ENCODE data around the gene TBC1D13. TPM values are rescaled to one million over a fixed set of nuclear protein-coding genes. Genes with fewer than 3 reads are reported as not detected.

TBC1D13 gene
- total and polyA plus RNA-seq, 10 of the 15 experiments (the other 5 are each of a cell fraction or from before 2014, with no cell fraction given): 3.0 to 23.1 (median 16.5) TPM

DNA sequence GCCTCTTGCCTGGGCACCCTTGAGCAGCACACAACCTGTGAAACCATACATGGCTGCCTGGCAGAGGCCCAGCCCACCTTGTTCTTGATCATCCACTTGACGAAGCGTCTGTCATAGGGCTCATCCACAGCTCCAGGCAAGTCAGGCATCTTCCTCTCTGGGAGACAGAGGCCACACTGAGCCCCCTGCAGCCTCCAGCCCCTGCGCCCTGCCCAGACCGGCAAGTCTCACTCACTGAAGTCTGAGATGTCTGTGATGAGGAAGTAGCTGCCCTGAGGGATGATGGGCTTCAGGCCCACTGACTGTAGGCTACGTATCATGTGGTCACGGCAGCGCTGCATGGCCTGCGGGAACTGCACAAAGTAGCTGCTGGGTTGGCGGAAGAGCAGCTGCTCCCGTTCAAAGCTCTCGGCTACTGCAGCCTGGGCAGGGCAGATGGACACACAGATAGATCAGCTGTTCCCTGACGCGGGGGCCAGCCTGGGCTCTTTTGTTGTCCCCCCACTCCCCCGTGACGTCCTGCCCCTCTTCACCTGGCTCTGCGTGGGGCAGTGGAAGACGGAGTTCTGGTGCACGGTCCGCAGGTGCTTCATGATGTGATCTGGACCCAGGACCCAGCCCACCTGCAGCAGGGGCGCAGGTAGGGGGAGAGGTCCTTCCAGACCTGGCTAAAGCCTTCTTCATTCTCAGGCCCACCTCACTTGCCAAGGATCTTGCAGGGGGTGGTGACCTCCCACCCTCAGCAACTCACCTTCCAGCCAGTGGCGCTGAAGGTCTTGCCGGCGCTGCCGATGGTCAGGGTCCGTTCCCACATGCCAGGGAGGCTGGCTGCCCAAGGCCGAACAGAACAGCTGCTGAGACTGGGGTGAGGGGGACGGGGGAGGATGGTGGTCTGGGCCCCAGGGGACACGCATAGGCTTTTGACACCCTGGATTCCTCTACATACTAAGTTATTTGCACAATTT lies 48.5 kb downstream of the TBC1D13 start:
- SMC1A ChIA-PET (ENCODE audit: uncharacterized antibody, unreplicated experiment): no interaction called here

More for the DNA sequence above, 48.5 kb downstream of the TBC1D13 start:
- intact Hi-C loops (cut with micrococcal nuclease; ENCODE audit: unreplicated experiment) (no loop called here), in situ Hi-C loops (cut with MboI) (no loop called here)
- H3K27me3 ChIP-seq (replicated peaks in 1 of 2; ENCODE audit: control insufficient read depth in 2 of 2, insufficient read depth in 2 of 2, low read length in 1 of 2): no peaks in the 10 kb centered on the region
- H2AFZ ChIP-seq (ENCODE audit: control insufficient read depth, low read depth, low read length): no peak overlapping the region
- ATAC-seq (no peak), FAIRE-seq (no peak), DNase-seq (ENCODE audit: low read depth, low spot score) (no peak)
- H3K4me1 ChIP-seq (ENCODE audit: control insufficient read depth, insufficient read depth, low read length): no peaks in the 10 kb centered on the region
- H3K4me3 ChIP-seq: no peak overlapping the region
- H3K36me3 ChIP-seq (ENCODE audit: control insufficient read depth in 2 of 2, insufficient read depth in 2 of 2, low read length in 1 of 2): peaks cover 0 to 2% of the 10 kb centered on the region in 2 experiments; a peak in 2 of 4 replicates
- no peak overlapping the region for H3K27ac ChIP-seq (ENCODE audit: control insufficient read depth, insufficient read depth)
- H3K9me3 ChIP-seq (replicated peaks; ENCODE audit: control insufficient read depth, insufficient read depth, low read length): no peaks in the 10 kb centered on the region
- TF ChIP-seq, protein P1, sequence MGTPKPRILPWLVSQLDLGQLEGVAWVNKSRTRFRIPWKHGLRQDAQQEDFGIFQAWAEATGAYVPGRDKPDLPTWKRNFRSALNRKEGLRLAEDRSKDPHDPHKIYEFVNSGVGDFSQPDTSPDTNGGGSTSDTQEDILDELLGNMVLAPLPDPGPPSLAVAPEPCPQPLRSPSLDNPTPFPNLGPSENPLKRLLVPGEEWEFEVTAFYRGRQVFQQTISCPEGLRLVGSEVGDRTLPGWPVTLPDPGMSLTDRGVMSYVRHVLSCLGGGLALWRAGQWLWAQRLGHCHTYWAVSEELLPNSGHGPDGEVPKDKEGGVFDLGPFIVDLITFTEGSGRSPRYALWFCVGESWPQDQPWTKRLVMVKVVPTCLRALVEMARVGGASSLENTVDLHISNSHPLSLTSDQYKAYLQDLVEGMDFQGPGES (IDR thresholded peaks at IDR 0.05): no peak
- no peak for TF ChIP-seq KLF5 (IDR thresholded peaks at IDR 0.05; ENCODE audit: partially characterized antibody)
- no peak for TF ChIP-seq RELA (IDR thresholded peaks at IDR 0.05; ENCODE audit: borderline replicate concordance, partially characterized antibody)
- TF ChIP-seq POLR2AphosphoS5 (IDR thresholded peaks at IDR 0.05; ENCODE audit: low read length): no peak
- no peak for TF ChIP-seq SMAD5 (IDR thresholded peaks at IDR 0.05; ENCODE audit: low read depth)
- no peak for TF ChIP-seq SMARCA5 (IDR thresholded peaks at IDR 0.05)
- no peak for TF ChIP-seq PAX5 (IDR thresholded peaks at IDR 0.05; ENCODE audit: borderline replicate concordance, low read depth, low read length)
- TF ChIP-seq CHD4 (IDR thresholded peaks at IDR 0.05): no peak
- TF ChIP-seq HCFC1 (IDR thresholded peaks at IDR 0.05; ENCODE audit: low read length): no peak
- no peak for TF ChIP-seq TCF3 (IDR thresholded peaks at IDR 0.05; ENCODE audit: borderline replicate concordance, insufficient read depth, low read depth, low read length)
- no peak for TF ChIP-seq ZZZ3 (IDR thresholded peaks at IDR 0.05; ENCODE audit: control insufficient read depth, insufficient read length, low read depth)
- no peak for TF ChIP-seq MTA3 (IDR thresholded peaks at IDR 0.05; ENCODE audit: borderline replicate concordance, low read length)
- WGBS (ENCODE audit: insufficient coverage, insufficient replicate concordance, low lambda C conversion rate, missing lambda C conversion rate): 88% methylated on average over 27 of the region's 28 CpGs
- H3K9ac ChIP-seq (ENCODE audit: control insufficient read depth, insufficient read depth, low read length): no peak overlapping the region
- CTCF ChIA-PET: no interaction called here
- RAD21 ChIA-PET (ENCODE audit: unreplicated experiment): no interaction called here
- H3K79me2 ChIP-seq (ENCODE audit: control insufficient read depth, insufficient read depth, low read length): no peaks in the 10 kb centered on the region
- no TSS peak for BruUV-seq (replicated peaks)
- H4K20me1 ChIP-seq (ENCODE audit: control insufficient read depth, insufficient read depth): no peaks in the 10 kb centered on the region
- POLR2A ChIA-PET: no interaction called here
- no peak overlapping the region for H3K4me2 ChIP-seq (ENCODE audit: control insufficient read depth, insufficient read depth)
